COR-L47 (cell line): ENCODE data around the gene FAM83F.

ENCODE experiments used
- DNase-seq: peaks from one replicate; lab custom pipeline; 2025; lab: John Stamatoyannopoulos, UW

FAM83F gene

DNA sequence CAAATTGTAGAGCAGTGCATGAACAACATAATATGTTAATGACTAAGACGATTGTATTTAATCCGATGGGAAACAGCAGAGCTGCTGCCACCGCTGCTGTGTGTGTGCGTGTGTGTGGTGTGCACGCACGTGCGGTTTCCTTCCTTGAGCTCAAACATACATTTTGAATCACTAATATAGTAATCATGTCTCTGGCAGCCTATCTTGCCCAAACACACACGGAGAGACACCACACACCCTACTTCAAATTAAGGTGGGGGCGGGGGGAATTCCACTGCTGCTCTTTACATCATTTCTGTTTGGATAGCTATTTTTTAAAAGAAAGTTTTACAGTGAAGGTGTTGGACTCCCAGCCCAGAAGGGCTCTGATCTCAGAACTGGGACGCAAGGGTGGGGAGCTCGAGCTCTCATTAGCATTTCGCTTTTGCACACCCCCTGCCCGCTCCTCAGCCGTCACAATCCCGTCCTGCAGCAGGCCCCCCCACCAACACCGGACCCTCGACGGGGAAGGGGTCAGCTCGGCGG is 651 bp upstream of the FAM83F start:
- no peak for DNase-seq

DNA sequence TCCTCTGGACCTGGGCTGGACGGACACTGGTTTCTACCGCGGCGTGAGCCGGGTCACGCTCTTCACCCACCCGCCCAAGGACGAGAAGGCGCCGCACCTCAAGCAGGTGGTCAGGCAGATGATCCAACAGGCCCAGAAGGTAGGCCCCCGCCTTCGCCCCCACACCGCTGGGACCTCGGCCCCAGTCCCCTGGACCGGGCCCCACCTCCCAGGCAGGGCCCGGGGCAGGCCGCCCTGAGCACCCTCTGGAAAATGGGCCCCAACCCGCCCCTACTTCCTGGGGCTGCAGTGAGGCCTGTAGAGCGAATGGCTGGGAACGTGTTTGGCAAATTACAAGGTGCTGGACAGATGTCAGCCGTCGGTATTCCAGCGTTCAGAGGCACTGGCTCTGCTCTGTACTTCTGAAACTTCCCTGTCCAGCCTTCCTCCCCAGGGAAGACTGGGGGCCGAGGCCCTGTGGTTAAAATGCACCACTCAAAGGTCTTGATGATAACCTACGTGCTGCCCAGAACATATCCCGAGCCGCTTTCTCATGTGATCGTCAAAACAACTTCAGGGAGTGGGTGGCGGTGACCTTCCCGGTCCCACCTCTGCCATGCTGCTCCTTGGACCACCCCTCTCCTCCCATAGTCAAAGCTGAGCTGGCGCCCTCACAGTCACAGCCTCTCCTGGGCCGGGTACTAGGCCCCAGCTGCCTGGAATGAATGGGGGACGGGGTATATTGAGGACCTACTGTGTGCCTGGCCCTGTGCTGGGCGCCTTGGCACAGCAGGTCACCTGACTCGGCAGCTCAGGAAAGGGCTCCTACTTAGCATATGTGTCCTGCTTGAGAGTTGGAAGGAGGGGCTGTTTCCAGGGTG is 869 bp downstream of the FAM83F start:
- no peak for DNase-seq

DNA sequence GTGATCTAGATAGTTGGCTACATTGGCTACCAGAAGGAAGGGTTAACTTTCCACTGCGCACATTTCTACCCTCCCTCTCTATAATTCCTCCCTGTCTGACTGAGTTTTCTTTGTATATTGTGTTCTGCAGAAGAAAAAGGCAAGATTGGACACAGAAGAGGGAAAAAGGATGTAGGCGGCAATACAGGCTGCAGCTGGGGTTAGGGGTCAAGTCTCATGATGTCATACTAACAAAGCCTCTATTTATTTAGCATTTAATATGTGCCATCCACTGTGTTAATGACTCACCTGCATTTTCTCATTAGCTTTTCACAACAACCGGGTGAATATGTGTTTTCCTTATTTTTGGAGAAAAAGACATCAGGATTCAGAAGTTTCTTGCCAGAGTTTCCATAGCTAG is 2.0 kb downstream of the FAM83F start:
- DNase-seq, result no peak

DNA sequence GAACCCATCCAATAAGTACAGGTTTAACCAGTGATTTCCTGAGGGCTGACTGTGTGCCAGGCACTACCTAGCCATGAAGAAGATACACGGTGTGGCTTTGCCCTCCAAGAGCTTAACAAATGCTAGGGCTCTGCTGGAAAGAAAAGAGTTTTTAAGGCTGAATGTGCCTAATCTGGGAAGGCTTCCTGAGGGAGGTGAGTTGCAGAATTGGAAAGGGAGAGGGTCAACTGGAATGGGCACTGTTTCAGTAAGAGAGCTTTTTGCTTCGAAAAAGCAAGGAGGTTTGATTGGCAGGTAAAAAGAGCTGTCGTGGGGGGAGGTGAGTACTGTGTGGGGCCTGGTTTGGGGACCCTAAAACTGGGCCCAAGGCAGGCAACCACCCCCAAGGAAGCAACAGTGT is 2.7 kb downstream of the FAM83F start:
- DNase-seq, result no peak

DNA sequence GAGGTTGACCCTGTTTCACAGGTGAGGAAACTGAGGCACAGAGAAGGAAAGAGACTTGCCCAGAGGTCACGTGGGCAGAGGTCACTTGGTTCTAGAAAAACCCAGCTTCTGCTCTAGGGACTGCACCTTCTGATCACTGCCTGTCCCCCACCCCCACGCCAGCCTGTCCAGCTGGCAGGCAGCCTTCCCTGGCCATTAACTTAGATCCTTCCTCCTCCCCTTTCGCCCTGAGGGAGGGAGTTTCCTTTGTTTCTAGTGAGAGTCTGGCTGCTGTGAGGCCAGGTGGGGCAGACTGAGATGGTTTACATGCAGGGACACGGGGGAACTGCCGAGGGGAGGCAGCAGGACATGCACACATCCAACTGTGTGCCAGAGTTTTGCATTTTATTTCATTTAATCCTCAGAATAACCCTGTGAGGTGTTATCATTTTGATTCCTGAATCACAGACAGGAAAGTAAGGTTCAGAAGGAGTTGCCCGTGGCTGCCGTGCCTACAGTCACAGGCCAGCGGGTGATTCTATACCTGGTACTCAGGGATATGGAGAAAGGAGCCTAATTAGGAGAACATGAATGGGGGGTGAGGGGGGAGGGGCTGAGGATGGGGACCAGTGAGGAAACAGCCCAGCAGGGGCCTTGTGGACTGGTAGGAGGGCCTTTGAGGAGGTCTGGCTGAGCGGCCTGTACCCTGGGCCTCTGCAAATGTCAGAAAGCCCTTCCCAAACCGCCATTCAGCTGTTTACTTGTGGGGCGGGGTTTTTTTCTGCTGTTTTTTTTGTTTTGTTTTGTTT is 3.4 kb downstream of the FAM83F start:
- DNase-seq, result peak; percentile 94

DNA sequence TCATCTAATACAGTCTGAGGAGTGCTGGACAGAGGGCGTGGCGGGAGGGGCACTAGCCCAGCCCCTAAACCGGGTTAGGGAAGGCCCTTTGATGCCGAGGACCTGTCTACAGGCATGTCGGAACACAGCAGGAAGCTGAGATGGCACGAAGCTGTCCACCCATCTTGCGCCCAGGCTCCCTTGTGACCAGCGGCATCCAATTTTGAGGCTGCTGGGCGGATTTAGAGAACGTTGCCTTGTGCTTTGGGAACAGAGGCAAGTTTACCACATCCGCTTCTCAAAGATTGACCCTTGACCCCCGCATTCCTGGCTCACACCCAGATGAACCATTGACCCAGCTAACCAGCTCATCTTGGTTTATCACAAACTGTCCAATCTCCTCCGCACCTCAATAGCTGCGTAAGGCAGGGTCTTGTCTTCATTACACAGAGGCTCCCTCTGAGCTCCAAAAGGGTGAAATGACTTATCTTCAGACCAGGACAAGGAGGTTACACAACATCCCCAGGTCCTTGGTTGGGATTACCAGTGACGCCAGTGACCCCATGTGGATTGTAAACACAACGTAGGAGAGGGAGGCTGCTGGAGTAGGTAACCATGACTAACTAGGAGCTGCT is 4.5 kb downstream of the FAM83F start:
- peak; percentile 20 for DNase-seq

DNA sequence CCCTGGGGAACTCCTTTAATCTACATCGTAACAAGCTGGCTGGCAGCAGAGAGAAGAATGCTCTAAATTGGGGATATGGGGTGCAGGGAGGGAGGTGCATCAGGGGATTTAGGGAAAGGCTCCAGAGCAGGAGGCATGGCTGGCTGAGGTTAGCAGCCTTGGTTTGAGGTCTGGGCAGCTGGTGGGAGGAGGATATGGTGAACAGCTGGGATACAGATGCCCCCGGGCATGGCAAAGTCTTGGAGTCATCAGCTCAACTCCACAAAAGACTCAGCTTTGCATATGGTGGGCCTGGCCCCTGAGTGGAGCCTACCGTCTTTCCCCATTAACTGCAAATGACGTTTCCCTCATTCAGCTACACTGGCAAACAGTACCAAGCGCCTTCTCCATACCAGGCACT is 5.4 kb downstream of the FAM83F start:
- no peak for DNase-seq

DNA sequence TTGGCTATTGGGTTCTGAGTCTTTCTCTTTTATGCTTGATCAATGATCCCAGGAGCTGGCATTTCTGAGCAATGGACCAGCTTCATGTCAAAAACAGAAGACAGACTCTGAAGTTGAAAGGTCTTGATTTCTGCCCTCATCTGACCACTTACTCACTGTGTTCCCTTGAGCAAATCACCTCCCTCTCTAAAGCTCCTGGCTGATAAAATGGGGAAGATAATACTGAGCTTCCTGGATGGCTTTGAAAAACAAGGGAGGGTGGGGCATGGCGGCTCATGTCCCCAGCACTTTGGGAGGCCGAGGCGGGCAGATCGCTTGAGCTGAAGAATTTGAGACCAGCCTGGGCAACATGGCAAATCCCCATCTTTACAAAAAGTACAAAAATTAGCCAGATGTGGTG is 6.4 kb downstream of the FAM83F start:
- DNase-seq, result no peak

DNA sequence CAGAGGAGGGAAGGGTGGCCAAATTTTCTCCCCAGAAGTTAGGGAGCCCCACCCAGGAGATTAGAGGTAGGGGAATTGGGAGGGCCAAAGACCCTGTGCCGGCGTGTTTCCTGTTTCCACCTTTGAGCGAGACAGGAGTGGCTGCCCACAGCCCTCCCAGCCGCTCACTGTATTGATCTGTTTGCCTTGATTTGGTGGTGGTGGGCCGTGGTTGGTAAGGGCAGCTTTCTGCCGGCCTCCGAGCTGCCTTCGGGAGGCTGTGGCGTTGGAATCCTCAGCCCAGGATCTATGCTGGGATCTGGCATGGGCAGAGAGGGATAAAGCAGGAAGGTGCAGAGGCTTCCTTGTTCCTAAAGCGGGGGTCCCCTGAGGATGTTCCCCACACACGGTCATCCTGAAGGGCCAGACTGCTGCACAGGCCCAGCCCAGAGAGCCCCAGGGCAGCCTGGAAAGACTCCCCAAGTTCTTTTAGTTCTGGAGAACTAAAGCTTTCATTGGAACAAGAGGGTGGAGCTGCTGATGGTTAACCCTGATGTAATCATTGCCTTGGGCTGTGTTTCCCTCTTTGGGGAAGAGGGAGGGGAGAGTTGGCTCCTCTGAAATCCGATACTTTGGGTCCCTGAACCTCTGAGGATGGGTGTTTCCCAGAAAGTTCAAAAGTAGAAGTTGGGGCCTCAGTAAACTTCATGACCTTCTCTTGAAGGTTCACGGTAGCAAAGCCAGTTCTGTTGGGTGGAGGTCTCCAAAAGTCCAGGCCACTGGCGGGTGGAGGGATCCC is 7.2 kb downstream of the FAM83F start:
- DNase-seq, result no peak

DNA sequence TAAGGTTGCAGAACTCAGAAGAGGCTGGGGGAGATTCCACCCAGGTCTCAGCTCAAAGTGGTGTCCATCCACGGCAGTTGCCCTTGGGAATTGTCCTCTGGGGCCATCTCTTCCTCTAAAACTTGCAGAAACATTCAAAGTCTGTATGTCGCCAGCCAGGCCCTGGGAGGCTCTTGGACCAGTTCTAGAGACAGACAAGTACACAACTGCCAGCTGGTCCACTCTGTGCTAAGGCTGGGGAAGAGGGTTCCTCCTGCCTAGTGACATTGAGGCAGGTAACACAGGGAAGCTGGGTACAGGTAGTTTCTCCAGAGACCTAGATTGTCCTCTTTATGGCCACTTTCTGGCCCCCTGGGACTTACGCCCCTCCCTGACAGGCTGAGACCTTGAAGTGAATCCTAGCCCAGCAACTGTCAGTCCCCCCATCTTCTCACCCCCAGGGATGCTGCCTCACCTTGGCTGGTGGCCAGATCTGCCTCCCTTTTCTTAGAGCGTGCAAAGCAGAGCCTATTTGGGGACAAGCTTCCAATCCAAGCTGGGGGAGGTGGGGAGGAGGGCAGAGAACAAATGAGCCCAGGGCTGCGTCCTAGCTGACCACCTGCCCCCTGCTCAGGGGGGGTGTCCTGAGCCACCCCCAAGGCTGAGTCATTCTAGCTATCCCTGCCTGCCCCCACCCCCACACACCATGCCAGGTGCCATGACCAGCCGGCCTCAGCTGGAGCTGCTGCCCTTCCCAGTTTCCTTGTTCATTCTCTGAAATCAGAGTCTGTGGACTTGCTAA is 8.4 kb downstream of the FAM83F start:
- peak; percentile 74 for DNase-seq

DNA sequence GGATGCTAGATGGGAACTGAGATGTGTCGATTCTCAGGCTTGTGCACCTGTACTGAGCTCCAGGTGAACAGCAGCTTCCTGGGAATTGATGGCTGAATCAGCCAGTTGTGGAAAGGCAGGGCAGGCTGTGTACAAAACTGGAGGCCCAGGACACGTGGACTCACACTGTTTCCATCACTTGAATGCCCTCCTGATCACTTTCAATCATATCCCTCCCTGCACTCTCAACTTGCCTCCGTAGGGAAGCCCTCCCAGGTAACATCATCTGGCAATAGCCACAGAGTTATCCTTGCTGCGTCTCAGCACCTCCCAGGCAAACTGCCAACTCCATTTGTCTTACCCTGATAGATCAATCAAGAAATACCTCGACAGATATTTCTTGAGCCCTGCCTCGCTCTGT is 10.1 kb downstream of the FAM83F start:
- peak; percentile 67 for DNase-seq

DNA sequence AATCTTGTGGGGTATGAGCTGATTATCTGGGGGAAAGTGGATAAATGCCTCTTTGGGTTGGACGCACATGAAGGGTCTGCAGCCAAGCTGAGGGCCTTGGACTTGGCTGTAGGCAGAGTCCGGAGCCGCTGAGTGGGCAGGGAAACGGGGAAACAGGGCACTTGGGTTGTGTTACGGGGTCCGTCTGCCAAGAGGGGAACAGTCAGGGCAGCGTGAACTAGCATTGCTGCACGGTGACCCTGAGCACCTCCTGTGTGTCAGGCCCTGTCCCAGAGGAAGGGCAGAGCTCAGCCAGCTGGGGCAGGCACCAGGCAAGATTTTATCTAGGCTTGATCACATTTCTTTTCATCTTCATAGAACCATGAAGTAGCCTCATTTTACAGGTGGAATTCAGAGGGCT is 11.9 kb downstream of the FAM83F start:
- DNase-seq, result no peak

DNA sequence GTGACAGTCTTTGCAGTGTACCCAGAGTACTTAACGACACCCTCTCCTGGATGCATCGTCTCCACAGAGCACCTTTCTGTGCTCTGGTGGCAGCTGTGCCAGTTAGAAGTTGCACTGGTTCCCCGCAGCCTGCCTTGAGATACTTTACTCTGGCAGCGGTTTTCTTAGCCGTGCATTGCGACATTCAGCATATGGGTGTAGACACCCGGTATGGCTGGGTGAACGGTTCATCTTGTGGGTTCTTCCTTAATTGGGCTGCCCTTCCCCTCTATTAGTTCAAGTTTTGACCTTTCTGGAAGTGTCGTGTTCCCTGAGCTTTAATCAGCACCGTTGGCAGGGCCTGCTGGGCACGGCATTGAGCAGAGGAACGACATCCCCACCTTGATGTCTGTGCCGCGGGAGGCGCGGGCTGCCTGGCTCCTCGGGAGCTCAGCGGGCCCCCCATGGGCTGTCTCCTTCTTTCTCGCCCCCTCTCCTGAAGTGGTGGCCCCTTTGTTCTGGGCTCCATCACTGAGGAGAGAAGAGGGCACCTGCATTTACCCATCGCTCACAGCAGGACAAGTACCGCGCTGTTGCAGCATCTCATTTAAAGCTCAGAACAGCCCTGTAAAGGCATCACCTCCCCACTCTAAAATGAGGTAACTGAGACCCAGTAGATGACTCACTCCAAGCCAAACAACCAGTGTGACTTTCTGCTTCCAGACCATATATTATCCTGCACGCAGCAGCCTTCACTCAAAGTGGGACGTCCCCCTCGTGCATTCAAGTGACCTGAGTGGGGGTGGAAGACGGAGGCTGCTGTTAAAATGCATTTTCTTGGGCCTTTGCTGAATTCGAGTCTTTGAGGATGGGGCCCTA is 13.3 kb downstream of the FAM83F start:
- DNase-seq, result no peak

DNA sequence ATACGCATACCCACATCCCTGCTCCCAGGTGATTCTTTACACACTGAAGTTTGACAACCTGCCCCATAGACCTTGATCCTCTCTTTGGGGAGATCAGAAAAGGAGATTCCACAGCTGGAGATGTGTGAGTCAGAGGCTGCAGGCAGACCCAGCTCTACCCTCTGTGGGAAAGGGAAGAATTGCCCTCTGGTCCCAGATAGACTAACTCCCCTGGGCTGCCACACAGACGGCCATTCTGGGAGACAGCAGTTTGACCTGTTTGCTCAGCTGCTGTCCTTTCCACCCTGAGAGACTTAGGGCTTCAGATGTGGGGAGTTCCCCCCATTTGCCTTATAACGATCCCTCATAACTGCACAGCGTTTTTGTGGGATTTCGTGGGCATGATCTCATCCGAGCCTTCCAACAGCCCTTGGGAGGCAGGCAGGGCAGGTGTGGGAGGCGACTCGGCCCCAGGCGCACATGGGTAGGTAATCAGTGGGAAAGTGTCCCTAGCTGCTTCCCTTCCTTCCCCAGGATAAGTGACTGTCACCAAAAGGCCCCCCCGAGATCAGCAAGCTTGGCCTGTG is 14.1 kb downstream of the FAM83F start:
- no peak for DNase-seq

DNA sequence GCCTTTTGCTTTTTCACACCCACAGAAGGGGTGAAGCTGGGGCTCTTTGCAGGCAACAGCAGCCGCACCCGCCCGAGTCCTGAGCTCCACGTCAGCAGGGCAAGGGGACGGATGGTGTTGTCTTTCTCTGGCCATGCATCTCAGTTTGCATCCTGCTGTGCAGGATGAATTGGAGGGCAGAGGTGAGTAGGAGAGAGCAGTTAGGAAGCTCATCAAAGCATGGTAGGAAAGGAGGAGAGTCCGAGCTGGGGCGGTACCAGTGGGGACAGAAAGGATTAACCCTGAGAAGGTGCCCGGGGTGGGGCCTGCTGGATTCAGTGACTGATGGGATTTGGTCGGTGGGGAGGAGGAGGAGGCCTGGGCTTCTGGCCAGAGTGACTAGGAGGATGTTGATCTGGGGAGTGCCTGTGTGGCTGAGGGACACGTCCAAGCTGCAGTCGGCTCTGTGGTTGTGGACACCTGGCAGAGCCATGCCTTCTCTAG is 14.6 kb downstream of the FAM83F start:
- peak; percentile 87 for DNase-seq

DNA sequence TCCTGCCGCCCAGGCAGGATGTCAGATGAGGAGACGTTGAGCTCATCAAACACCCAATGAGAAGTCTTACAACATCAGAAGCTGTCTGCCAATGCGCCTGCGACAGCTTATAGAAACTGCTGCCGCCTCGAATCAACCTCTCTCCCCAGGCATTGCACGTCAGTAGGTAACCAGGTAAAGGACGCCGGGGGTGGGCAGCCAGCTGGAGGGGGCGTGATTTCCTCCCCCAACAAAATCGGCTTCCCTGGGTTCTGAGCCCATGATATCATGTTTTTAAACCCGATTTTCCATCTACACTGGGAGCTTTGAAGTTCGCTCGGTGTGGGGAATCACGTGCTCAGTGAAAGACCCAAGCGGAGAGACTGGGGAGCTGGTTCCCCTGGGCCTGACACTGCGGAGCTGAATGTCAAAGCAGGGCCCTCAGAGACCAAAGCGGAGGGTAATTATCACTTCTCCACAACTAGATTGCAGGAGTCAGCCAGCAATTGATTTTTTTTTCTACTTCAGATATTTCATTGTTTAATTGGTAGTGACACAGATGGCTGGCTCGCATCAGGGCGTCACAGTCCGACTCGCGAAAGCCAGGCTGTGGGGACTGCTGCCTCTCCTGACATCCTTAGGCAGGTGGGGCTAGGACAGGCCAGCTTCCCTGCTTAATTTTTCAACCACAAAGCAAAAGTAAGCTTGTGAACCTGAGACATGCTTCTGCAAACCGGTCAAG is 15.4 kb downstream of the FAM83F start:
- DNase-seq, result peak; percentile 77

DNA sequence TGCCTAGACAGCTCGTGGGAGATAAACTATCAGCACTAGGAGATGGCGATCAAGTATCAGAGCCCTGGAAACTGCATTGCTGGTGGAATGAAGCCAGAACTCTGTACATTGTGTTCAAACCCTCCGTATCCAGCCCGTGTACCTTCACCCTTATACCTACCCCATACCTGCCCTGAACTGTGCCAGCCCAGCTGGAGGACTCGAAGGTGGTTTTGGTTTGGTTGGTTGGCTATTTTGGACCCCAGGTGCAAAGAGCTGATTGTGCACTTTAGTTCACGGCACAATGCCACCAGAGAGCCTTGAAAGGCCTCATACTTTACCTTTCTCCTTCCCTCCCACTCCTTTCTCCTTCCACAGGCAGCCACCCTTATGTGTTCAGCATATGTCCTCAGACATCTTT is 16.0 kb downstream of the FAM83F start:
- no peak for DNase-seq

DNA sequence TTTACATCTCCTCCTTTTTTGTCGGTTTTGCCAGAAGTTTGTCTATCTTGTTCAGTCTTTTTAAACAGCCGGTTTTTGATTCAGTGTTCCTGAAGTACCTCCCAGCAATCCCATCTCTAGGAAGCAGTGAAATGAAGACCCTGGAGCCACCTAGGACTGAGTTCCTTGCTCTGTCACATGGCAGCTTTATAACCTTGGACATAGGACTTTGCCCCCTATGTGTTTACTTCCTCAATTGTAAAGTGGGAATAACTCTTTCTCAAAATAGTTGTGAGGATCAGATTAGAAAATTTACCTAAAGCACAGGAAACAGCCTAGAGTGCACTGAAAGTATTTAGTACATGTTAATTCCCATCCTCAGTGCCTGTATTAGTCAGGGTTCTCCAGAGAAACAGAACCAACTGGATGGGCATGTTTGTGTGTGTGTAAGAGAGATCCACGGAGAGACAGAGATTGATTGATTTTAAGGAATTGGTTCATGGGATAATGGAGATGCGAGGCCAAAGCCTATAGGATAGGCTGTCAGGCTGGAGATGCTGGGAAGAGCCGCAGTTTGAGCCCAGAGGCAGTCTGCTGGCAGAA is 20.0 kb downstream of the FAM83F start:
- no peak for DNase-seq
